Measurements from ENCODE around the gene CLP1. TPM values are rescaled to one million over a fixed set of nuclear protein-coding genes. Genes with fewer than 3 reads are reported as not detected.

CLP1 gene
- total RNA-seq, 1 donor from 2014 or later, result 20.7 TPM

DNA sequence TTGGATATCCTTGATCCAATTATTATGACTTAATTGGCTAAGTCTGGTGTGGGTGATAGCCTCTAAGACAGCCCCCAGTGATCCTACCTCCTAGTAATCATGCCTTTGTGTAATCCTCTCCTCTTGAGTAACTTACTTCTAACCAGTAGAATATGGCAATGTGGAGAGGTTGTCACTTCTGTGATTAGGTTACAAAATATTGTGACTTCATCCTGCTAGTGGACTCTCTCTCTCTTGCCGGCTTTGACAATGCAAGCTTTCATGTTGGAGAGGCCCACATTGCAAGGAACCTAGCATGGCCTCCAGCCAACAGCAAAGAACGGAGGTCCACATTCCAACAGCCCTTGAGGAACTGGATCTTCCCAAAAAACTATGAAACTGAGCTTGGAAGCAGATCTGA lies 27.4 kb upstream of the CLP1 start:
- no peak overlapping the region for H3K4me3 ChIP-seq (ENCODE audit: low read depth, low read length)
- TF ChIP-seq, protein P1, sequence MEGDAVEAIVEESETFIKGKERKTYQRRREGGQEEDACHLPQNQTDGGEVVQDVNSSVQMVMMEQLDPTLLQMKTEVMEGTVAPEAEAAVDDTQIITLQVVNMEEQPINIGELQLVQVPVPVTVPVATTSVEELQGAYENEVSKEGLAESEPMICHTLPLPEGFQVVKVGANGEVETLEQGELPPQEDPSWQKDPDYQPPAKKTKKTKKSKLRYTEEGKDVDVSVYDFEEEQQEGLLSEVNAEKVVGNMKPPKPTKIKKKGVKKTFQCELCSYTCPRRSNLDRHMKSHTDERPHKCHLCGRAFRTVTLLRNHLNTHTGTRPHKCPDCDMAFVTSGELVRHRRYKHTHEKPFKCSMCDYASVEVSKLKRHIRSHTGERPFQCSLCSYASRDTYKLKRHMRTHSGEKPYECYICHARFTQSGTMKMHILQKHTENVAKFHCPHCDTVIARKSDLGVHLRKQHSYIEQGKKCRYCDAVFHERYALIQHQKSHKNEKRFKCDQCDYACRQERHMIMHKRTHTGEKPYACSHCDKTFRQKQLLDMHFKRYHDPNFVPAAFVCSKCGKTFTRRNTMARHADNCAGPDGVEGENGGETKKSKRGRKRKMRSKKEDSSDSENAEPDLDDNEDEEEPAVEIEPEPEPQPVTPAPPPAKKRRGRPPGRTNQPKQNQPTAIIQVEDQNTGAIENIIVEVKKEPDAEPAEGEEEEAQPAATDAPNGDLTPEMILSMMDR (IDR thresholded peaks at IDR 0.05; ENCODE audit: insufficient read depth, low read length, poor library complexity, severe bottlenecking), result no peak
- H3K27me3 ChIP-seq (ENCODE audit: control insufficient read depth, insufficient read depth, low read length), result no peaks in the 10 kb centered on the region
- DNase-seq (ENCODE audit: low read depth), result no peak
- no peaks in the 10 kb centered on the region for H3K36me3 ChIP-seq (ENCODE audit: control insufficient read depth, insufficient read depth, low read length)

DNA sequence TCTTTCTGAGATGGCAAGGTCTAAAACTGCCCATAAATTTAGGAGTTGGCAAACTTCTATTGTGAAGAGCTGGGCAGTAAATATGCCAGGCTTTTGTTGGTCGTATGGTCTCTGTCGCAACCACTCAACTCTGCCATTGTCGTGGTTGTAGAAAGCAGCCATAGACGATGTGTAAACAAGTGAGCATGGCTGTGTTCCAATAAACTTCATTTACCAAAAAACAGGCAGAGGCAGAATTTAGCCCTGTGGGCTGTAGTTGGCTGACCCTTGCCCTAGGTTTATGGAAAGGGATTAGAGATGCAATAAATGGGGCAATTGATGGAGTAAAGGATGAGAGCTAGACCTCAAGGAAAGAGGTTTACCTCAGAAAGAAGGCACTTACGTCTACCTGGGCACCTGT lies 25.4 kb upstream of the CLP1 start:
- H3K27me3 ChIP-seq (ENCODE audit: control insufficient read depth, insufficient read depth, low read length), result no peaks in the 10 kb centered on the region
- no peaks in the 10 kb centered on the region for H3K36me3 ChIP-seq (ENCODE audit: control insufficient read depth, insufficient read depth, low read length)
- no peak for DNase-seq (ENCODE audit: low read depth)
- TF ChIP-seq, protein P1 (IDR thresholded peaks at IDR 0.05; ENCODE audit: insufficient read depth, low read length, poor library complexity, severe bottlenecking), result no peak
- no peak overlapping the region for H3K4me3 ChIP-seq (ENCODE audit: low read depth, low read length)

DNA sequence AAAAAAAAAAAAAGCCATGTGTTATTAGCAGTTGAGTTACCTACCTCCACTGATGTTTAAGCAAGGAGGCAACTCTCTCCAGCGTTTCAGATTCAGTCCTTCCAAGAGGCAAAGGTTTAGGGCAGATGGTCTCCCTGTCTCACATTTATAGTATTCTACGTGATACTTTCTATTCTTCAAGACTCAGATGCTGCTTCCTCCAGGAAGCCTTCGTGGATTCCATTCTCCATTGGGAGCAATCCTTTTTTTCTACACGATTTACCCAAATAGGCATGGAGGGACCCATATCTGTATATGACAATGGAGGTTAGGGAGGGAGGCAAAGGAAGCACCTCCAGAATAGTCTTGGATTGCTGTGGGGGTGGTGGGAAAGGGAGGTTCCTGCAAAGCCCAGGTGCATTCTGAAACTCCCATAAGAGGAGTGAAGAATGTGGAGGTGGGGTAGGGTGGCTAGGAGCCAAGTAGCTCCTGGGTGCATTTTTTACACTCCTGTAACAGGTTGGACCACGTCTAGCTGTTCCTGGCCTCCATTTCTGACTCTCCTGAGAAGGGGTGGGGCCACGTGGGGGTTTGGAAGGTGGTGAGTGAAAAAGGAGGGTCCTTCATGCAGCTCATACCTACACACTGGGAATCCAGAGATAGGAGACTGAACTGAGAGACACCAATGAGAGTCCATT lies 24.0 kb upstream of the CLP1 start:
- DNase-seq (ENCODE audit: low read depth), result no peak
- Histone ChIP-seq H3K27me3 (ENCODE audit: control insufficient read depth, insufficient read depth, low read length) (no peaks in the 10 kb centered on the region), H3K4me3 (ENCODE audit: low read depth, low read length) (no peak overlapping the region), H3K36me3 (ENCODE audit: control insufficient read depth, insufficient read depth, low read length) (no peaks in the 10 kb centered on the region)
- TF ChIP-seq, protein P1 (IDR thresholded peaks at IDR 0.05; ENCODE audit: insufficient read depth, low read length, poor library complexity, severe bottlenecking), result no peak

DNA sequence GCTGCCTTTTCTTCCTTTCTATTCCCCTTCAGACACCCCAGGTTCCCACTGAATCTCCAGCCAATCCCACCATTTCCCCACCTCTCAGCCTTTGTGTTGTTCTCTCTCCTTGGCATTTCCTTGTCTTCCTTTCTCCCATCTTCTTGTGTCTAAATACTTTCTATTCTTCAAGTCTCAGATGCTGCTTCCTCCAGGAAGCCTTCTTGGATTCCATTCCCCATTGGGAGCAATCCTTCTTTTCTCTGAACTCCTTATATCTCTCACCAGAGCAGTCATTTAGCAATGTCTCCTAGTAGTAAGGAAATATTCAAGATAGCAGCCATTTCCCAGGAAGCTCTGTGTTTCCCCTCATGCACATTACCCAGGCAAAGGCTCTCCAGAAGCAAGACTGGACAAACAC lies 23.3 kb upstream of the CLP1 start:
- TF ChIP-seq, protein P1 (IDR thresholded peaks at IDR 0.05; ENCODE audit: insufficient read depth, low read length, poor library complexity, severe bottlenecking), result no peak

DNA sequence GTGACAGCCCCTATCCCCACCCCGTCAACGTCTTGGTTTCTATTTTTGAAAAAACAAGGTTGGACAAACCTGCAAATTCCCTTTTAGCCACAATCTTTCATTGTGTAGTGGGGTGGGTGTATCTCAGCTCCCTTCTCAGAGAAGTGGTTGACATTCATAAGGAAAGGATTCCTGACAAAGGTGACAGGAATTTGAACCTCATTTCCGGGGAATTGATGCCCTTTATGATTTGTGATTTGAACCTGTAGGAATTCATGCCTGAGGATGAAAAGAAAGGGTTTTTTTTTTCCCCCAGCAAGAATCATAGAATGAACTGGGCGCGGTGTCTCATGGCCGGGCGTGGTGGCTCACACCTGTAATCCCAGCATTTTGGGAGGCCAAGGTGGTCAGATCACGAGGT lies 22.3 kb upstream of the CLP1 start:
- no peaks in the 10 kb centered on the region for H3K27me3 ChIP-seq (ENCODE audit: control insufficient read depth, insufficient read depth, low read length)
- no peak for DNase-seq (ENCODE audit: low read depth)
- TF ChIP-seq, protein P1 (IDR thresholded peaks at IDR 0.05; ENCODE audit: insufficient read depth, low read length, poor library complexity, severe bottlenecking), result no peak
- no peak overlapping the region for H3K4me3 ChIP-seq (ENCODE audit: low read depth, low read length)
- H3K36me3 ChIP-seq (ENCODE audit: control insufficient read depth, insufficient read depth, low read length), result no peaks in the 10 kb centered on the region

More for the DNA sequence above, 23.3 kb upstream of the CLP1 start:
- no peaks in the 10 kb centered on the region for H3K27me3 ChIP-seq (ENCODE audit: control insufficient read depth, insufficient read depth, low read length)
- H3K36me3 ChIP-seq (ENCODE audit: control insufficient read depth, insufficient read depth, low read length), result no peaks in the 10 kb centered on the region
- no peak overlapping the region for H3K4me3 ChIP-seq (ENCODE audit: low read depth, low read length)
- no peak for DNase-seq (ENCODE audit: low read depth)

GRCh38 chr11:57637626-57638004 lies 19.9 kb upstream of the CLP1 start:
- DNase-seq (ENCODE audit: low read depth), result no peak
- no peaks in the 10 kb centered on the region for H3K36me3 ChIP-seq (ENCODE audit: control insufficient read depth, insufficient read depth, low read length)
- no peaks in the 10 kb centered on the region for H3K27me3 ChIP-seq (ENCODE audit: control insufficient read depth, insufficient read depth, low read length)
- TF ChIP-seq, protein P1 (IDR thresholded peaks at IDR 0.05; ENCODE audit: insufficient read depth, low read length, poor library complexity, severe bottlenecking), result no peak
- H3K4me3 ChIP-seq (ENCODE audit: low read depth, low read length), result peak overlapping the region; percentile 97
